ENCODE data around the gene CACNA1C.

Gene CACNA1C

DNA sequence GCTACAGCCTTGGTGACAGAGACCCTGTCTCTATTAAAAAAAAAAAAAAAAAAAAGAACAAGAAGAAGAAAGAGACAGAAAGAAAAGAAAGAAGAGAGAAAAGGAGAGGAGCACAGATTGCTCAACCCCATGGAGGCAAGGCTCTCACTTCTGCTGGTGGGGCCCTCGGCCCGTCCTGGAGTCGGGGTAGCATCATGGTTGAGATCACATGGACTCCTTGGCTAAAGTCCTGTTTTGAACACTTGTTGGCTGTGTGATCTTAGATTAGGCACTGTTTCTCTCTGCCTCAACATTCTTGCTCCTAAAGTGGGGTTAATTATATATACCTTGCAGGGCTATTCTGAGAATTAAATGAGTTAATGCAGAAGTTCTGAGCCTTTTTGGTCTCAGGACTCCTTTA is 207.7 kb downstream of the CACNA1C start:
- no peak for FAIRE-seq

DNA sequence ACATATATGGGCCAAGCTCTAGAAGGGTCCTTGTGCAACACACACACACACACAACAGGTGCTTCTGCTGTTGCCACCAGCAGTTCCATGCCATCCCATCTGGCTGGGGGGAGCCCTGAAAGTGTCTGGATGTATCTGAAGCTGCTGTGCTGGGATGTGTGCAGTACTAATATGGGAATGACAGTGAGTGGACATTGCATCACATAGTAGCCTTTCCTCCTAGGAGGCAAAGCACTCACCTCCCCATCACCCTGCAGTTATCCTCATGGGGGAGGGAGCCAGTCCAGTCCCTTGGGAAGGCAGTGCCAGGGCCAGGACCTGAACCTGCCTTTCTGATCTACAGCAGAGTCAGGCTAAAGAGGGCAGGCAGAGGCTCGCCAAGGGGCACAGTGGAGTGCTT is 208.9 kb downstream of the CACNA1C start:
- no peak for FAIRE-seq

- FAIRE-seq: no peak
These were observed 209.7 kb downstream of the CACNA1C start for GRCh38 chr12:2262449-2262848.

GRCh38 chr12:2263901-2264300 is 211.1 kb downstream of the CACNA1C start:
- FAIRE-seq: no peak

DNA sequence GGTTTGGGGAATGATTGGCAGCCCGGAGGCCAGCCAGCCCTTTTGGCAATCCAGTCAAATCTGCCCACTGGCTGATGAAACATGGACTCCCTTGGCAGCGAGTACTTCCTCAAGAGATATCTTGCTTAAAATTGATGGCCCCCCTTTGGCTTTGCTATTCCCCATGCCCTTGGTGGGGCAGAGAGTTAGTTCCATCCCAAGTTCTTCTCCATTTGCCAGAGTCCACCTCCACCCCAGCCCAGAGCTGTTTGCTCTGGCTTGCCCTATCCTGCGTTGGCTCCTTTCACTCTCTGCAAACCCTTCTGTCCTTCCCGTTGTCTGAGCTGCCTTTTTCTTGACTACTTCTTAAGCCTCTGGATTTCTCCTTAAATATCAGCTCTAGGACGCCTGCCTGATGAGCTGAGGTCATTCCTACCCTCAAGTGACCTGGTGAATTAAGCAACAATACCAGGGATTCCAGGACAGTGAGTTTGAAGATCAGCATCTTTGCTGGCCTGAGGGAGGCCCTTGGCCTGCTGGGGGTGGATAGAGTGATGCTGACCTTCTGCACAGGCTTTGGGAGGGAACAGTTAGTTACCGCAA is 212.0 kb downstream of the CACNA1C start:
- no peak for FAIRE-seq

DNA sequence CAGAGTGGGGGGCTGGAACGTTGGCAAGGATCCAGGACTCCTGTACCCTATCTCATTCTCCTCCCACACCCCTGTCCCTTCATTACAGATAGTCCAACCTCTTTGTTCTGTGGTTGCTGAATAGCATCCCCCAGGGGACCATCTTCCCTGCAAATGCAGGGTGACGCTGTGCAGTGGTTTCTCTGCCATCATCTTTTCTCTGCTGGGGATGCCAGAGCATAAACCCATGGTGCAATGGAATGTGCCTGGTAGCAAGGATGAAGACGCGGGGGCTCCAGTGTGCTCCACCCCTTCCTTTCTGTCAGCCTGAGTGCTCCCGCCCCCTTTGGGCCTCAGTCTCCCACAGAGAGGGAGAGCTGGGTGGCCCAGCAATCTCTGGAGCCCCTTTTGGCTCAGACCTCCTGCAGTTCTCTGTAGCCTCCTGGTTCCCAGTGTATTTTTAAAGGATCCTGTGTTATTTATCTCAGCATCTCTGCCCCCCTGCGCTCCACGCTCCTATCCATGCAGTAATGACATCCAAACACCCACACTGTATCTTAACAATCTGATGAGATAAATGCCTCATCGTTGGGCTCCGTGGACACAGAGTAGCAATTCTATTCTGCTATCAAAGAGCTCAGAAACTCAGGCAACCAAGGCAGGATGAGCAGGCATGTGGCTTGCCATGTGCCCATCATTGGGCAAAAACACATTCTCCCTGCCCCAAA is 212.8 kb downstream of the CACNA1C start:
- no peak for FAIRE-seq

- no peak for FAIRE-seq
These were observed 214.2 kb downstream of the CACNA1C start for GRCh38 chr12:2266666-2267620.

DNA sequence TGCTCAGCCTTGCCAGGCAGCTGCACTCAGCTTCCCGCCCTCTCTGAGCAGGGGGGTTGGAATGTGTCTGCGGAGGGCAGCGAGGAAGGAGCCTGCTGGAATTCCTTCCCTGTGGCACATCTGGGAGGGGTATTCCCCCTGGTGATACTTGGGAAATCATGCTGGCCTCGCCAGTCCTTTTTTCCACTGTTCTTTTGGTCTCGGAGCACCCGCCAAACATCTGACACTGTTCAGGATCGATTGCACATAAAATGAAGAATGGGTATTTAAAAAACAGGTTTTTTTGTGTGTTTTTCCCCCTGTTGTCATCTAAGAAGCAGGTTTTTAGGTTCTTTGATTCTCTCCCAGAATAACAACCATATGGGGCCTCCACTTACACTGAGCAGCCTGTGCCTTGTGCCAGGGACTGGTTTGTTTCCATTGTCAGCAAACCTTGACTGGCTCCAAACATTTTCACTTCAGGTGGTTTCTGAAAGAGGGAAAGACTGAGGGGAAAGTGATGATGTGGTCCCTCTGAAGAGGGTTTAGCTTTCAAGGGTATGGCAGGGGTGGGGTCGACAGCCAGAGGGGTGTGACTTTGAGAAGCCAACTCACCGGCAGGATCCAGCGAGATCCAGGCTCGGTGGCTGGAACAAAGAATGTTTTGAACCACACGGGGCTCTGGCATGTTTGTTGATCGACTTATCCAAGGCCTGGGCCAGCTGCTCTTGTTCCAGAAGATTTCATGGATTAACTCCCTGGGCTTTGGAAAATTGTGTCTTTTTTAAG is 215.1 kb downstream of the CACNA1C start:
- no peak for FAIRE-seq

- FAIRE-seq: no peak
These were observed 215.9 kb downstream of the CACNA1C start for GRCh38 chr12:2268471-2269286.

- FAIRE-seq: no peak
These were observed 218.1 kb downstream of the CACNA1C start for GRCh38 chr12:2270846-2271245.

GRCh38 chr12:2271961-2272360 is 219.2 kb downstream of the CACNA1C start:
- FAIRE-seq: no peak

GRCh38 chr12:2273288-2273687 is 220.5 kb downstream of the CACNA1C start:
- no peak for FAIRE-seq

DNA sequence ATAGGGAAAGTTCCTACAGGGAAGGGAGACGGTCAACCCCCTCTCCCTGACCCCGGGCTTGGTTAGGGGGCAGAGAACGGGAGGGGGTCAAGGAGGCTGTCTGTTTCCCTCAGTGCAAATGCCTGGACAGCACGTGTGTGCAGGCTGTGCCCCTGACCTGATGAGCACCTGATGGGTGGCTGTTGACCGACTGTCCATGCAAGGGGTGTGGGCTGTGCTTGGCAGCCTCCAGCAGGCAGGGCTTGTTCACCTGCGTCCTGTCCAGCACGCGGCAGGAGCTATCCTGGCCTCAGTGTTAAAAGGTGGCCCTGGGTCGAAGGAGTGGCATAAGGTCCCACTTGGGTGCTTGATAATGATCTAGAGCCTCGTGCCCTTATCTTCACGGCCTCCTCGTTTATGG is 221.0 kb downstream of the CACNA1C start:
- FAIRE-seq: no peak

GRCh38 chr12:2274733-2275132 is 221.9 kb downstream of the CACNA1C start:
- FAIRE-seq: no peak

GRCh38 chr12:2276288-2277033 is 223.7 kb downstream of the CACNA1C start:
- no peak for FAIRE-seq

- FAIRE-seq: no peak
These were observed 224.8 kb downstream of the CACNA1C start for GRCh38 chr12:2277492-2278155.

- no peak for FAIRE-seq
These were observed 228.7 kb downstream of the CACNA1C start for GRCh38 chr12:2281446-2281845.

DNA sequence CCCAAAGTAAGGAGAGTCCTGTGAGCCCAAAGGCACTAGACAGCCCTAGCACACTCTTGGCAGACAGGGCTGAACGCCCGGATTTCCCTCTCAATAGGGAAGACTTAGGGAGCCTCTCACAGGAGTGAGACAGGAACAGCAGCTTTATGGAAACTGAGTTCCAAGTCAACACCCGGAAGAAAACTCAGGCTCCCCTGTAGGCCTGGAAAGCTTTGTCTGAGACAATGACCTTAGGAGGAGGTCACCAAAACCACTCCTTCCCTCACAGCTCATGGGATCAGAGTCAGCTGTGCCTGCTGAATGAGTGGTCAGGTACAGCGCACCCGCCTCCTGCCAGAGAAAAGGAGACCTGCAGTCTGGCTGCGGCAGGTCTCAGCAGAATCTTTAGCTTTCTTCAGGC is 229.5 kb downstream of the CACNA1C start:
- no peak for FAIRE-seq

DNA sequence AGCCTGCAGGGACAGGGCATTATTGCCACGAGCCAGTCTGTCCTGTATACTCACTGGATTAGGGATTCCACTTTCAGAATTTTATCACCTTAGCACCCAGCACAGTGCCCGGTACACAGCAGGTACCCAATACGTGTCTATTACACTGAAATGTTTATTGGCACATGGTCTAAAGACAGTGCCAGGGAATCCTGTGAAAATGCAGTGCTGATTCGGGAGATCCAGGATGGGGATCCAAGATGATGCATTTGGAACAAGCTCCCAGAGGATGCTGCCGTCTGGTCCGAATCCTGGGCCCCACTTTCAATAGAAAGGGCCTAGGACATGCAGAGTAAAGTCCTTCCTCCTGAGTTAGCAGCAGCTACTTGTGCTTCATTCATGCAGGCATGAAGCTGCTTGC is 230.7 kb downstream of the CACNA1C start:
- no peak for FAIRE-seq

DNA sequence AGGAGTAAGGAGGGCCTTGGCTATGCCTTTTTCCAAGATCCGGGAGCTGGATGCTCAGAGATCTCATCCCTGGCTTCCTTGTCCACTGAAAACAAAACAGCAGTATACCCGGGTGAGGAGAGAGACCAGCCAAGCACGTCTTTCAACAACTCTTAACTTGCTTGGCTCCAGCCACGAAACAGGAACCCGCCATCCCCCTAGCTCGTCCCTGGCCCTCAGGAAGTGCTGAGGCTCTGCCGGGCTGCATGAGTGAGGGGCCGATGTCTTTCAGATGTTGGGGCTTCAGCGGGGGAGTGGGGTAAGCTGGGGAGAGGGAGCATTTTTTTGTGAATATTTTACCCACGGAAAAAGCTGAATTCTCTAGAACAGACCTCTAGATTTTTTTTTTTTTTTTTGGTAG is 231.1 kb downstream of the CACNA1C start:
- no peak for FAIRE-seq
